ENCODE measurements around the gene SEPTIN2.

SEPTIN2 gene

GRCh38 chr2:241315879-241316631 is at the start of gene SEPTIN2:
TSS of gene SEPTIN2 (plus strand) at chr2:241315925. CDS start at chr2:241324233, 8,308 bp downstream.
- peak within 1 kb of the TSS; percentile 98 for H3K27ac Mint-ChIP-seq (ENCODE audit: low read depth)
- H3K36me3 Mint-ChIP-seq (ENCODE audit: insufficient read depth), result peaks cover 29% of the 10 kb centered on the region

GRCh38 chr2:241267249-241268067 is 48.3 kb upstream of the SEPTIN2 start:
- Mint-ChIP-seq H3K27ac (ENCODE audit: low read depth) (peak overlapping the region; percentile 74), H3K36me3 (ENCODE audit: insufficient read depth) (peaks cover 26% of the 10 kb centered on the region), H3K9me3 (no peaks in the 10 kb centered on the region), H3K4me1 (peaks cover 34% of the 10 kb centered on the region), H3K4me3 (no peak overlapping the region), H3K27me3 (no peaks in the 10 kb centered on the region)
- ATAC-seq (replicated peaks; ENCODE audit: extremely low read depth, poor library complexity, severe bottlenecking) (no peak), DNase-seq (ENCODE audit: low spot score in 2 of 2) (no peak)

More at GRCh38 chr2:241315879-241316631, at the start of gene SEPTIN2:
- Mint-ChIP-seq H3K27me3 (no peaks in the 10 kb centered on the region), H3K4me1 (peaks cover 80% of the 10 kb centered on the region), H3K4me3 (peak within 1 kb of the TSS; percentile 99), H3K9me3 (no peaks in the 10 kb centered on the region)
- DNase-seq (ENCODE audit: low spot score in 2 of 2), result peak; percentile 75 to 77
- ATAC-seq (replicated peaks; ENCODE audit: extremely low read depth, poor library complexity, severe bottlenecking), result peak; percentile 45

GRCh38 chr2:241268306-241268705 is 47.4 kb upstream of the SEPTIN2 start:
- Mint-ChIP-seq H3K9me3 (no peaks in the 10 kb centered on the region), H3K4me3 (no peak overlapping the region), H3K36me3 (ENCODE audit: insufficient read depth) (peaks cover 19% of the 10 kb centered on the region), H3K27ac (ENCODE audit: low read depth) (peak overlapping the region; percentile 74), H3K27me3 (no peaks in the 10 kb centered on the region), H3K4me1 (peaks cover 33% of the 10 kb centered on the region)
- DNase-seq (ENCODE audit: low spot score in 2 of 2) (no peak), ATAC-seq (replicated peaks; ENCODE audit: extremely low read depth, poor library complexity, severe bottlenecking) (no peak)

GRCh38 chr2:241268716-241269445 is 46.8 kb upstream of the SEPTIN2 start:
- DNase-seq (ENCODE audit: low spot score in 2 of 2), result no peak
- no peak overlapping the region for H3K4me3 Mint-ChIP-seq
- H3K27me3 Mint-ChIP-seq, result no peaks in the 10 kb centered on the region
- H3K27ac Mint-ChIP-seq (ENCODE audit: low read depth), result peak overlapping the region; percentile 74
- peaks cover 14% of the 10 kb centered on the region for H3K36me3 Mint-ChIP-seq (ENCODE audit: insufficient read depth)
- ATAC-seq (replicated peaks; ENCODE audit: extremely low read depth, poor library complexity, severe bottlenecking), result no peak
- no peaks in the 10 kb centered on the region for H3K9me3 Mint-ChIP-seq
- H3K4me1 Mint-ChIP-seq, result peaks cover 38% of the 10 kb centered on the region

- Mint-ChIP-seq H3K36me3 (ENCODE audit: insufficient read depth) (peaks cover 9% of the 10 kb centered on the region), H3K27me3 (no peaks in the 10 kb centered on the region), H3K4me1 (peaks cover 47% of the 10 kb centered on the region), H3K9me3 (no peaks in the 10 kb centered on the region), H3K4me3 (no peak overlapping the region), H3K27ac (ENCODE audit: low read depth) (peak overlapping the region; percentile 55)
- DNase-seq (ENCODE audit: low spot score in 2 of 2) (no peak), ATAC-seq (replicated peaks; ENCODE audit: extremely low read depth, poor library complexity, severe bottlenecking) (no peak)
Observed at GRCh38 chr2:241269707-241270520, 45.8 kb upstream of the SEPTIN2 start.

GRCh38 chr2:241270531-241270930 is 45.2 kb upstream of the SEPTIN2 start:
- Mint-ChIP-seq H3K4me3 (peak overlapping the region; percentile 85), H3K27me3 (no peaks in the 10 kb centered on the region), H3K9me3 (no peaks in the 10 kb centered on the region), H3K36me3 (ENCODE audit: insufficient read depth) (peaks cover 9% of the 10 kb centered on the region), H3K4me1 (peaks cover 53% of the 10 kb centered on the region), H3K27ac (ENCODE audit: low read depth) (peak overlapping the region; percentile 55)
- ATAC-seq (replicated peaks; ENCODE audit: extremely low read depth, poor library complexity, severe bottlenecking) (no peak), DNase-seq (ENCODE audit: low spot score in 2 of 2) (no peak)

- H3K27me3 Mint-ChIP-seq, result no peaks in the 10 kb centered on the region
- peaks cover 53% of the 10 kb centered on the region for H3K4me1 Mint-ChIP-seq
- H3K9me3 Mint-ChIP-seq, result no peaks in the 10 kb centered on the region
- DNase-seq (ENCODE audit: low spot score in 2 of 2), result peak; percentile 18
- peak overlapping the region; percentile 85 for H3K4me3 Mint-ChIP-seq
- peak overlapping the region; percentile 70 for H3K27ac Mint-ChIP-seq (ENCODE audit: low read depth)
- H3K36me3 Mint-ChIP-seq (ENCODE audit: insufficient read depth), result peaks cover 5% of the 10 kb centered on the region
- ATAC-seq (replicated peaks; ENCODE audit: extremely low read depth, poor library complexity, severe bottlenecking), result peak; percentile 79
Observed at GRCh38 chr2:241271706-241272302, 43.9 kb upstream of the SEPTIN2 start.

- Mint-ChIP-seq H3K27ac (ENCODE audit: low read depth) (peak overlapping the region; percentile 70), H3K27me3 (no peaks in the 10 kb centered on the region), H3K4me1 (peaks cover 53% of the 10 kb centered on the region), H3K9me3 (no peaks in the 10 kb centered on the region), H3K36me3 (ENCODE audit: insufficient read depth) (peaks cover 2% of the 10 kb centered on the region), H3K4me3 (peak overlapping the region; percentile 85)
- no peak for DNase-seq (ENCODE audit: low spot score in 2 of 2)
- ATAC-seq (replicated peaks; ENCODE audit: extremely low read depth, poor library complexity, severe bottlenecking), result peak; percentile 50
Observed at GRCh38 chr2:241272303-241273209, 43.2 kb upstream of the SEPTIN2 start.

- ATAC-seq (replicated peaks; ENCODE audit: extremely low read depth, poor library complexity, severe bottlenecking), result no peak
- H3K4me3 Mint-ChIP-seq, result peak overlapping the region; percentile 78
Observed at GRCh38 chr2:241273210-241274020, 42.3 kb upstream of the SEPTIN2 start.

GRCh38 chr2:241274127-241274526 is 41.6 kb upstream of the SEPTIN2 start:
- no peak for DNase-seq (ENCODE audit: low spot score in 2 of 2)
- Mint-ChIP-seq H3K4me3 (no peak overlapping the region), H3K4me1 (peaks cover 44% of the 10 kb centered on the region), H3K27me3 (no peaks in the 10 kb centered on the region), H3K9me3 (no peaks in the 10 kb centered on the region), H3K27ac (ENCODE audit: low read depth) (no peak overlapping the region), H3K36me3 (ENCODE audit: insufficient read depth) (peaks cover 2% of the 10 kb centered on the region)
- no peak for ATAC-seq (replicated peaks; ENCODE audit: extremely low read depth, poor library complexity, severe bottlenecking)

More at GRCh38 chr2:241273210-241274020, 42.3 kb upstream of the SEPTIN2 start:
- H3K4me1 Mint-ChIP-seq, result peaks cover 49% of the 10 kb centered on the region
- no peak for DNase-seq (ENCODE audit: low spot score in 2 of 2)
- H3K9me3 Mint-ChIP-seq, result no peaks in the 10 kb centered on the region
- H3K27ac Mint-ChIP-seq (ENCODE audit: low read depth), result peak overlapping the region; percentile 42
- H3K27me3 Mint-ChIP-seq, result no peaks in the 10 kb centered on the region
- peaks cover 2% of the 10 kb centered on the region for H3K36me3 Mint-ChIP-seq (ENCODE audit: insufficient read depth)
